RWPE1 (cell line): ENCODE measurements around the gene TIMP1.

Source experiments
- CTCF ChIA-PET: fragments of 350-600 bp; sonication (Branson Sonifier 250); formaldehyde crosslinking; extraction: SDS; loops from one replicate; lab custom pipeline; 2021; lab: Yijun Ruan, JAX
- POLR2A ChIA-PET: fragments of 400-600 bp; formaldehyde crosslinking; extraction: SDS; loops from one replicate; lab custom pipeline; 2020; ENCODE audit warnings: antibody characterized with exemption; ENCODE audit not compliant: low non-redundant PET; lab: Yijun Ruan, JAX
- DNase-seq: peaks from one replicate; pipeline ENCODE4 v3.0.0; 2012; ENCODE audit warnings: low spot score
- H3K27ac ChIP-seq: fragments of 450-650 bp; 2 replicates; pipeline ENCODE4 v1.5.1; 2017
- TF ChIP-seq, protein P1 (sequence below): fragments of 450-650 bp; conservative IDR thresholded peaks from 2 replicates; pipeline ENCODE4 v1.5.1; 2017; ENCODE audit warnings: low read depth, mild to moderate bottlenecking

TIMP1 gene

DNA sequence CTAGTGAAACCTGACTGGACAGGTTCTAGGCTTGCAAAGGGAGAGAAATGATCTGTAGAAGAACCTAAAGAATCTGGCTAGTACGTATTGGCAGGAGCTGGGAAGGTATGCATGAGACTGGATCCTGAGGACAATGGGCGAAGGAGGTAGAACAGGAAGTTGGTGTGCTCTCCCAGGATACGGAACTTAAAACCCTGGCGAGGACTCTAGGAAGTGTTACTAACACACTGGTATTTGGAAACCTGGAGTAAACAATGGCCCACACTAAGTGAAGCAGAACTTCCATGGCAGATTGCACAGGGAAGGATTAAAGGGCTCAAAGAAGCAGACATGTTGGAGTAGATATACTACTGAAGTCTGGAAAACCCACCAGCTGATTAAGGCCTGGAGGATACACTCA, 28.3 kb downstream of the TIMP1 start:
- no peak overlapping the region for H3K27ac ChIP-seq
- ChIA-PET POLR2A (no interaction called here), CTCF (no interaction called here)

DNA sequence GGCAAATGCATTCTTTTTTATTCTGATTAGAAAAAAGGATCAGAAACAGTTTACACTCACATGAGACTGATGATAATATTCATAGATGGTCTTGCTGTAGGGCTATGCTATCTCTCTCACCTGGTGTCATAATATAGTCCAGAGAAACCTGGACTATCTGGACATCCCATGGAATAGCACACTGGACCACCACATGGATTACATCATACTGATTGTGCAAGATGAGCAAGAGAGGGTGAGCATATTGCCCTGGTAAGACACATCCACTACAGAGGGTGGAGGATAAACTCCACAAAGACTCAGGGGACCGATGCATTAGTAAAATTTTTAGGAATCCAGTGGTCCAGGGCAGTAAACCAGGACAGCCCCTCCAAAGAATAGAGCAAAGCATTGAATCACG, 29.3 kb downstream of the TIMP1 start:
- H3K27ac ChIP-seq = no peak overlapping the region
- no peak for DNase-seq
- ChIA-PET POLR2A (no interaction called here), CTCF (no interaction called here)
- TF ChIP-seq, protein P1, sequence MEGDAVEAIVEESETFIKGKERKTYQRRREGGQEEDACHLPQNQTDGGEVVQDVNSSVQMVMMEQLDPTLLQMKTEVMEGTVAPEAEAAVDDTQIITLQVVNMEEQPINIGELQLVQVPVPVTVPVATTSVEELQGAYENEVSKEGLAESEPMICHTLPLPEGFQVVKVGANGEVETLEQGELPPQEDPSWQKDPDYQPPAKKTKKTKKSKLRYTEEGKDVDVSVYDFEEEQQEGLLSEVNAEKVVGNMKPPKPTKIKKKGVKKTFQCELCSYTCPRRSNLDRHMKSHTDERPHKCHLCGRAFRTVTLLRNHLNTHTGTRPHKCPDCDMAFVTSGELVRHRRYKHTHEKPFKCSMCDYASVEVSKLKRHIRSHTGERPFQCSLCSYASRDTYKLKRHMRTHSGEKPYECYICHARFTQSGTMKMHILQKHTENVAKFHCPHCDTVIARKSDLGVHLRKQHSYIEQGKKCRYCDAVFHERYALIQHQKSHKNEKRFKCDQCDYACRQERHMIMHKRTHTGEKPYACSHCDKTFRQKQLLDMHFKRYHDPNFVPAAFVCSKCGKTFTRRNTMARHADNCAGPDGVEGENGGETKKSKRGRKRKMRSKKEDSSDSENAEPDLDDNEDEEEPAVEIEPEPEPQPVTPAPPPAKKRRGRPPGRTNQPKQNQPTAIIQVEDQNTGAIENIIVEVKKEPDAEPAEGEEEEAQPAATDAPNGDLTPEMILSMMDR = no peak

More for the DNA sequence above, 28.3 kb downstream of the TIMP1 start:
- TF ChIP-seq, protein P1 = no peak
- DNase-seq = no peak

DNA sequence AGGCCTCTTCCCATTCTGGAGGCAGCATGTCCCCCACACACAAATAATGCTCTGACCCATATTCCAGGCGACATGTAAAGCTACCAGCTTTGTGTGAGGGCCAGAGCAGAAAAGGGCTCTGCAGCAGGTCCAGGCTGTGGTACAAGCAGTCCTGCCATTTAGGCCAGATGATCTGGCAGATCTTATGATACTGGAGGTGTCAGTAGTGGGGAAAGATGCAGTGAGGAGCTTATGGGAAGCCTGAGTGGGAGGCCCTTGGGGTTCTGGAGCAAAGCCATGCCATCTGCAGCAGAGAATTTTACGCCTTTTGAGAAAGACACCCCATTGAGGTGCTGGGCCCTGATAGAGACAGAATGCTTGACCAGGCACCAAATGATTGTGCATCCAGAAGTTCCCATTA, 29.7 kb downstream of the TIMP1 start:
- ChIA-PET POLR2A (no interaction called here), CTCF (no interaction called here)
- H3K27ac ChIP-seq = no peak overlapping the region
- DNase-seq = no peak
- TF ChIP-seq, protein P1 = no peak

DNA sequence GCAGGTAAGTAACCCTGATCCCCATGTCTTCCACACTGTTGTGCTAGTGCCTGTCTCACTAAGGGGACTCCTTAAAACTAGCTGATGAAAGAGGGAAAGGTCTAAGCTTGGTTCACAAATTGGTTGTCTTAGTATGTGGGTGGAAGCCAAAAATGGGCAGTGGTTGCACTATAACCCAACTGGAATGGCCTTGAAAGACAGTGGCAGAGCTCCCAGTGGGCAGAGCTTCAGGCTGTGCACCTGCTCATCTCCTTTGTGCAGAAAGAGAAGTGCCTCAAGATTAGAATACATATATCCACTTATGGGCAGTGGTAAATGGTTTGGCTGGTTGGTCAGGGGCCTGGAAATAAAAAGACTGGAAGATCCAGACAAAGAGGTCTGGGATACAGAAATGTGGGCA, 30.2 kb downstream of the TIMP1 start:
- TF ChIP-seq, protein P1 = no peak
- no peak for DNase-seq
- H3K27ac ChIP-seq = no peak overlapping the region
- POLR2A ChIA-PET = no interaction called here
- CTCF ChIA-PET = no interaction called here

DNA sequence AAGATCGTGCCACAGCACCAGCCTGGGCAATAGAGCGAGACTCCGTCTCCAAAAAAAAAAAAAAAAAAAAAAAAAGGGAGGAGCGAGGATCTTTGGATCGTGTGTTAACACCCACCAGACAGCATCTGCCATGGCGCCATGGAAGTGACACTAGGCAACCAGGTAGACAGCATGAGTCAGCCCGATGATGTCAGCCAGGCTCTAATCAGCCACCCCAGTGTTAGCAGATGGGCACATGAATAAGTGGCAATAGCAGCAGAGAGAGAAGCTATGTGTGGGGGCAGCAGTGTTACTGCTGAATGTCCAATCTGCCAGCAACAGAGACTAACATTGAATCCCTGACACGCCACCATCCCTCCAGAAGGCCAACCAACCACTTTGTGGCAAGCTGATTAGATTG, 30.8 kb downstream of the TIMP1 start:
- CTCF ChIA-PET = no interaction called here
- TF ChIP-seq, protein P1 = no peak
- POLR2A ChIA-PET = no interaction called here
- DNase-seq = no peak
- H3K27ac ChIP-seq = no peak overlapping the region

DNA sequence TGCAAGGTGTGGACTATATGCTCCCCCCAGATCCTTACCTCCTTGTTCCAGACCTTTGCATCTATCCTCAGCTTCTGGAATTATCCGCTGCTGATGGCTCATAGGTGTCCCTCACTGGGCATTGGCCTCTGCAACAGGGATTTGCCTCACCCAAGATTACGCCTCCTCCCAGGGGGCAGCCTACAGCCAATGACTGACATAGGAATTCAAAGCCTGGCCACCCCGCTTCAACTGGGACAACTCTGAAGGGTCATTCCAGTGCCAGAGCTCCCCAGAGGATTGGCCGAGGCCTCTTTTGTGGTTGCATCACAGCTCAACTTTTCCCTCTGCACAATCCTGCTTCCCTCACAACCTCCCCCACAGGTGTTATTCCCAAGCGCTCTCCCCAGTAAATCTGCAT, 32.4 kb downstream of the TIMP1 start:
- no peak overlapping the region for H3K27ac ChIP-seq
- no peak for DNase-seq
- ChIA-PET CTCF (interaction anchor here (0.5 to 0.7 kb wide), 2 partner anchors 10 to 14 kb away, joined by 3 to 4 read pairs; no protein-coding TSS in a partner anchor), POLR2A (no interaction called here)
- TF ChIP-seq, protein P1 = no peak
